SKM-1 treated with dmso at 0.1 percent for 144 hours (cell line): ENCODE data around the gene ABR.
"Not testable (repeated sequence)": the region's sequence is repeated elsewhere in the genome, so short reads cannot be mapped to it uniquely, and the experiment has no call there.

Source experiments
- DNase-seq: peaks from one replicate; lab custom pipeline; 2025; ENCODE audit not compliant: unreplicated experiment; lab: John Stamatoyannopoulos, UW

The ABR gene

GRCh38 chr17:1150863-1151600 is 28.7 kb downstream of the ABR start:
- no peak for DNase-seq

DNA sequence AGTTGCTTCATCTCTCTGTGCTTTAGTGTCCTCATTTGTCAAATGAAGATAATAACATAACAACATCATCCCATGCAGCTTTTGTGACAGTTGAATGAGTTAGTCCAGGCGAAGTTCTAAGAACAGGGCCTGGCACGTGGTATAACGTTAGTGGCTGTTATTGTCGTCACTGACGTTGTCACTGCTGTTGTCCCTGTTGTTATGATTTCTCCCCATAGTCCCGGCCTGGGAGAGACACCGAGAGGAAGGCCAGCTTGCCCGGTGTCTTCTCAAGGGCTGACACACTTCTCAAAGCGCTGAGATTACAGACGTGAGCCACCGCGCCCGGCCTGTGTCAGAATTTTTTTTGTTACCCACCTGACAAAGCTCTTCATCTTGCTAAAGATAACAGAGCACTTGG is 29.9 kb downstream of the ABR start:
- no peak for DNase-seq

DNA sequence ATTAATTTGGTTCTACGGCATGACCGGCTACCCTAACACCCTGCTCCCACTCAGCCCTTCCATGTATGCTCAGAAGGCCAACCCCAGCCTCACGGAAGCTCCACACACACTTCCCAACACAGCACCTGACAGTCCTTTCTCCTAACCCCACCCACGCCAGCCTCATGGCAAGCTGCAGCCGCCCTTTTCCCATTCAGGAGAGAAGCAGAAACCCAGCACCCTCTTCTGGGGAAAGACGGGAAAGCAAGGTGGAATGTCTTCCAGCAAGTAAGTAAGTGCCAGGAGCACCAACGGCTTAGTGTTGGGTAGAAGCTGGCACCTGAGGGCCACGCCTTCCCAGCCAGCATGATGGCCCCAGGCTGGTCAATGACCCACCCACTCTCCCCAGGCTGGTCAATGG is 32.1 kb downstream of the ABR start:
- DNase-seq: no peak

GRCh38 chr17:1146561-1147265 is 33.1 kb downstream of the ABR start:
- no peak for DNase-seq

GRCh38 chr17:1145311-1145986 is 34.3 kb downstream of the ABR start:
- DNase-seq: no peak

GRCh38 chr17:1144162-1144561 is 35.6 kb downstream of the ABR start:
- no peak for DNase-seq

DNA sequence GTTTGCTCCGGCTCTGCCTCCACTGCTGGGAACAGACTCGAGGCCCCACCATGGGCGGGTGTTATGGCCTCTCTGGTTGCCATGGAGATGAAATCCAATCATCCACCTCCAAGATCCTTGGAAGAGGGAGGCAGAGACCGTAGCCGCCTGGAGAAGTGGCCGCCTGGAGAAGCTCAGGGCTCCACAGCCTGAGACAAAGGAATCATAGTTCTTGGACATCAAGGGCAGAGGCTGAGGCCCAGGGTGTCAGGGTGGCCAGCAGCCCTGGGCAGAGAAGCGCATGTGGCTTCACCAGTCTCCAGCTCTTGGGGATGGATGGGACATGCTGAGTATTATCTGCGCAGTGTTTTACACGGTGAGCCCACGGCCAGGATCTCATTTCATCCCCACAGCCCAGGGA is 36.2 kb downstream of the ABR start:
- DNase-seq: no peak

- no peak for DNase-seq
Measured at GRCh38 chr17:1142561-1142971, 37.2 kb downstream of the ABR start.

DNA sequence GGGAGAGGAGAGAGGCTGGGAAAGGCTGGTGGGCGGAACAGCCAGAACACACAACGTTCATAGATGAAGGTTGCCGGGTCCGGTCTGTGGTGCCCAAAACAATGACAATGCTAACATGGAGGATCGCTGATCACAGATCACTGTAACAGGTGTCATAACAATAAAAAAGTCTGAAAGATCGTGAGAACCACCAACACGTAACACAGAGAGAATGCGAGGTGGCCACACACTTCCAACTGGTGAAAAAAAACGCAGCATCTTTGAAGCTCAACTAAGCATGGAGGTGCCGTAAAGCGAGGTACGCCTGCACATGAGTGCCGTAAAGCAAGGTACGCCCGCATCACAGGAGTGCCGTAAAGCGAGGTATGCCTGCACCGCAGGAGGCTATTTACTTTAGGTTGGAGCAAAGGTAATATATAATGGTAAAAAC is 42.3 kb downstream of the ABR start:
- DNase-seq: no peak

DNA sequence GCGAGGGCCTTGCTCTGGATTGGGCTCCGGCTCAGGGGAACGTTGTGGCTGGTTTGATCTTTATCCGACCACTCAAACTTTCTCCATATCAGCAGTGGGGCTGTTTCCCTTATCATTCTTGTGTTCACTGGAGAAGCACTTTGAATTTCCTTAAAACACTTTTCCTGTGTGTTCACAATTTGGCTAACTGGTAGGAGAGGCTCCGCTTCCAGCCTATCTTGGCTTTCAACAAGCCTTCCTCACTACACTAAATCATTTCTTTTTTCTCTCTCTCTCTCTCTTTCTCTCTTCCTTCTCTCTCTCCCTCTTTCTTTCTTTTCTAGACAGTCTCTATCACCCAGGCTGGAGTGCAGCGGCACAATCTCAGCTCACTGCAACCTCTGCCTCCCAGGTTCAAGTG is 43.0 kb downstream of the ABR start:
- DNase-seq: no peak

- DNase-seq: no peak
Measured at GRCh38 chr17:1134634-1135324, 45.0 kb downstream of the ABR start.

DNA sequence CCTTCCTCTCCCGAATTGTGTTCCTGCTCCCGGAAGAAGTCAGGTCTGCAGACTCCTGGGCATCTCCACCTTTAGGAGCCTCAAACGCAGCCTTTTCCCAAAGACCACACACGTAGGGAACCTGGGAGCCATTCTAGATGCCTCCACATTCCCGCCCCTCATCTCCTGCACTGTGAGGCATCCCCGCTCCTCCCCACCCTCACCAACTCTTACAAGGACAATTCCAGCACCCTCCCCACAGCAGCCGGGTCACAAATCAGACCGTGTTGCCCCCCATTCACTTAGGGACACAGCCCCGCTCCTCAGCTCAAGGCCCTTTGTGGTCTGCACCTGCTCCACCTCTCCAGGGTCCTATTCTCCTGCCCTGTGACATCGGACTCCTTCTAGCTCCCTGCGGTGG is 49.6 kb downstream of the ABR start:
- DNase-seq: no peak

DNA sequence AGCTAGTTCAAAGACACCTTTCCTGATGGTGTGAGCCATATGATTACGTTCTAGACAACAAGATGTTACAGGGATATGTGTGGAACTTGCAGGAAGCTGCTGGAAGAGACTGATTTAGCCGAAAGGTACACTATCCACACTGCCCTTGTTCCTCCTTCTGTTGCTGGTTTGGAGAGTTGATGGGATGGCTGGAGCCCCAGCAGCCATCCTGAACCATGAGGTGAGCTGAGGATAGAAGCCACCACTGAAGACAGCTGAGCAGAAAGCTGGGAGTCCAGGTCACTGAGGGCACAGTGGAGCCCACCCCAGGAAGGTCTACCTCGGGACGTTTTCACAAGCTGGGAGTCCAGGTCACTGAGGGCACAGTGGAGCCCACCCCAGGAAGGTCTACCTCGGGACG is 51.3 kb downstream of the ABR start:
- DNase-seq: not testable (repeated sequence)

DNA sequence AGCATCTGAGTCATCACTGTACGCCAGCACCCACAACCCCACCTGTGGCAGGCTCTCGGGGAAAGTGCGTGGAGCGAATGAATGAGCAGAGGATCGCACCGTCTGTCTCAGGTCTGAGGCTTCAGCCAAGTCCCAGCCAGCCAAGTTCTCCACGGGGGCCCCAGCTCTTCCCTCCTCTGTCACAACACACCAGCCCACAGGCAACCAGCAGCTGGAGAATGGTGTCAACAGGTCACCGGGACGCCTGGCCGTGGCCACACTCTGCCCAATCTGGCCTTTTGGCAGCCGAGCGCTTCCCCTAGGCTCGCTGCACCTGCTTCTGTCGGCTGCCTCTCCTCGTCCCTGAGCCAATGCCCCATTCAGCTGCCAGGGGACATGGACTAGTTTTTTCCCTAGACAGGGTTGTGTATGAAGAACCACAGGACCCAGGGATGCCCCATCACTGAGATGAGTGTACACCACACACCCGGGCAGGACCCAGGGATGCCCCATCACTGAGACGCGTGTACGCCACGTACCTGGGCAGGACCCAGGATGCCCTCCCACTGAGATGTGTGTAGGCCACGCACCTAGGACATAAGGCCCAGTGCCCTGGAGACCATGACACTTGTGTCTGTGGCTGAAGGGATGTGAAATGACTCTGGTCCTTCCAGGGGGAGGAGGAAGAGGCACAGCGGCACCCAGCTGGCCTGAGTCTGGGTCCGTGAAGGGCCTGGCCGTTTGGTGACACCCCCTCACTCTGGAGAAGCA is 52.8 kb downstream of the ABR start:
- no peak for DNase-seq

- no peak for DNase-seq
Measured at GRCh38 chr17:1126250-1126797, 53.5 kb downstream of the ABR start.

GRCh38 chr17:1125788-1126145 is 54.0 kb downstream of the ABR start:
- DNase-seq: no peak

GRCh38 chr17:1124896-1125787 is 54.6 kb downstream of the ABR start:
- DNase-seq: no peak

- DNase-seq: no peak
Measured at GRCh38 chr17:1123921-1124715, 55.7 kb downstream of the ABR start.

- DNase-seq: no peak
Measured at GRCh38 chr17:1123393-1123831, 56.4 kb downstream of the ABR start.
